Hepatocyte (in vitro differentiated cells): Measurements from ENCODE around the gene COX6B1.

Source experiments
- CTCF ChIP-seq: fragments of 200-600 bp; sonication (generic); IDR thresholded peaks from 2 replicates; pipeline ENCODE4 v1.5.1; 2016; ENCODE audit warnings: antibody characterized with exemption, mild to moderate bottlenecking; ENCODE audit not compliant: poor library complexity
- EZH2 ChIP-seq: fragments of 200-600 bp; sonication (generic); IDR thresholded peaks from 2 replicates; pipeline ENCODE4 v1.6.1; 2016; ENCODE audit warnings: antibody characterized with exemption, mild to moderate bottlenecking, borderline replicate concordance
- EZH2phosphoT487 ChIP-seq: fragments of 200-600 bp; sonication (generic); IDR thresholded peaks from one replicate; pipeline ENCODE4 v1.6.1; 2018; ENCODE audit warnings: antibody characterized with exemption, mild to moderate bottlenecking, low read depth, moderate library complexity; ENCODE audit not compliant: unreplicated experiment, severe bottlenecking

- TF ChIP-seq CTCF (no peak), EZH2 (no peak), EZH2phosphoT487 (no peak)
Measured at GRCh38 chr19:35644987-35645679, 3.0 kb upstream of the COX6B1 start.
